Globus pallidus (tissue), 1 donor: Measurements from ENCODE around the gene UST.
"Not testable (repeated sequence)": the region's sequence is repeated elsewhere in the genome, so short reads cannot be mapped to it uniquely, and the experiment has no call there.

ENCODE experiments used
- DNase-seq: peaks from one replicate; pipeline ENCODE4 v3.0.0-alpha.2; 2015; ENCODE audit warnings: low spot score

Gene UST

DNA sequence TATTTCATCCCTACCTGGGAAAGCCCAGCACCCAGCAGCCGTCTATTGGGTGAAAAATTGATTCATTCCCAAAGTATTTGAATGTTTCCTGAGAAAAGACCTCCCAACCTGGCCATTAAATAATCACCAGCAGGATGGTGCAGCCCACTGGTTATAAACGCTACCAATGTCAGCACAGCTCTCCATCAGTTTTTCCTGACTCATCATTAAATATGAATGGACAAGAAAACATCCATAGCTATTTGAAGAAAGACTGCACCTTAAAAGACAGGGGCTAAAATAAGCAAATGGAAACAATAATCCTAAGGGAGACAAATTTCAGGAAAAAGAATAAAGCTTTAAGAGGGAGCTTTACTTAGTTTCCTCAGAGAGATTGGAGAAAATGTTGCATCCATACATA lies 261.9 kb downstream of the UST start:
- no peak for DNase-seq

GRCh38 chr6:149012040-149012545 lies 265.3 kb downstream of the UST start:
- no peak for DNase-seq

GRCh38 chr6:149013586-149014344 lies 266.9 kb downstream of the UST start:
- no peak for DNase-seq

- no peak for DNase-seq
Measured at GRCh38 chr6:149014631-149015534, 268.1 kb downstream of the UST start.

GRCh38 chr6:149015535-149016525 lies 269.0 kb downstream of the UST start:
- peak; percentile 31 for DNase-seq

DNA sequence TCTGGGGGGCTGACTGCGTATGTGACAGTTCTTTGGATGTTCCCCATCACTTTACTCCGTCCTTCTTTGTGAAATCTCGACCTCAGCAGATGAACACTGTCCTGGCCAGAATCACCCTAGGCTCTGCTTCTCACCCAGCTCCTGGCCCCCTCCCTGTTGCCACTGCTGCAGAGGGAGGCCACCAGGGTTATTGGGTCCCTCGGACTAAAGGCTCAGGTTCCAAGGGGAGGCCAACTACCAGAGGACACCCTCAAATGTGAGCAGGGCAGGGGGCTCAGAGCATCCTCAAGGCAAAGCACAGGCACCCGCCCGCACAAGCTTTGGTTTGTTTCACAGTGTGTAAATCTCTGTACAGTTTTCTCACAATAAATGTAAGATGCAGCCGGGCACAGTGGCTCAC lies 269.9 kb downstream of the UST start:
- no peak for DNase-seq

GRCh38 chr6:149020319-149020718 lies 273.5 kb downstream of the UST start:
- DNase-seq, result no peak

DNA sequence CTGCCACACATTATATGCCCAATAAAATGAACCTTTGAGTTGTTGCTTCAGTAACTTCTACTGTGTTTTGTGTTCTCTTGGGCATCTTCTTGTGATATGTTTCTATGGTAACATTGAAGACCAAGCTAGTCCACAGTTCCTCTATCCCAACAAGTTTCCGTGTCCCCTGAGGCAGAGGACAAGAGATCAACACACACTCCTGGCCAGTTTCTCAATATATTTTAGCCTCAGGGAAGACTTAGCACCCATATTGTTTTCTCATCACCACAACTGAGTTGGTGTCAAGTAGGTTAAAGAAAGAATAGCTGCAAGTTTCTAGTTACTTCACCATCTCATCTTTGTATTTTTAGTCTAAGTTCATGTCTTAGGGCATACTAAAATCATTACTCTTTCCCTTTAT lies 277.5 kb downstream of the UST start:
- DNase-seq, result no peak

DNA sequence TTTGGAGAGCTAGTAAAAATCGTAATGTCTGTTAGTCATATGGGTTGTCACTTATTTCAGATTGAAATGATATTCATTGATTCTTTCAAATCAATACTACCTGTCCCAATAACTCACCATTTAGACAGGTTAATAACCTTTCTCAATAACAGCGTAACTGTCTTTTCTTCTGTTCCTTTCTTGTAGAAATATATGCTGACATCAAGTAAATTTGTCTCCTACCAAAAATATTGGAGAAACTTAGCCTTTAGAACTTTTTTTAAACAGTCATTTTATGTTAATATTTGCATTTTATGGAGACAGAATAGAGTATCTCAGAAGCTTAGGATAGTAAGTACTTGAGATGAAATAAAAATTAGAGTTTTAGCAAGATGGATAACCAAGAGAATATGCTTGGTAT lies 278.2 kb downstream of the UST start:
- no peak for DNase-seq

DNA sequence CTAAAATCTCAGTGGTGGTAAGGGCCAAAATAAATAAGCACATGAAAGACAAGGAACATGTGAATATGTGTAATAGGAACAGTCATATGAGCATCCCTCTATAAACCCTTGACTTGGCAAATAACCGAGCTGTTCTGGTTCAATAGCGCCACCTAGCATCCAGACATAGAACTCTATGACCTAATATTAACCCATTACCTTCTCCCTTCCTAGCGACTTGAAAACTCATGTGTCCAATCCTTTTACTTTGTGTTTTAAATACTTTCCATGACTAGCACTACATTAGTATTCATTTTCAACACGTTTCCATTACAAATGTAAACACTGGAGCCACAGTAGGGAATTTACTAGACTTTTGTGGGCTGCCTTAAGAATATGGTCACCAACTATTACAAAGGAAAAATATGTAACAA lies 279.7 kb downstream of the UST start:
- no peak for DNase-seq

DNA sequence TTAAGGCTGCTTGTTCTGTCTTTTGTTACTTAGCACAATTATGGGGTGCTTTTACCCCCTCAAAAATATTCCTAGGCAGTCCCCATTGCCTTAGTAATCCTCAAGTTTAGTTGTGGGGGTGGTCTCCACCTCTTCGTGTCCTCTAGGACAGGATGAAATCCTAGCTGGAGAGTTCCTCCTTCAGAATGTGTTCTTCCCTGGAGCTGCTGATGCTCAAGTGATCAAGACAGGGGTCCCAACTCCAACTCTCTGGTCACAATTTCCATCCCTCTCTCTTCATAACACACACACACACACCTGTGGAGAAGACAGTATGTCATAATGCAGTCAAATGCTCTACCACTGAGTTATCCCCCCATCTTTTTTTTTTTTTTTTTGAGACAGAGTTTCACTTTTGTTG lies 280.7 kb downstream of the UST start:
- DNase-seq, result no peak

DNA sequence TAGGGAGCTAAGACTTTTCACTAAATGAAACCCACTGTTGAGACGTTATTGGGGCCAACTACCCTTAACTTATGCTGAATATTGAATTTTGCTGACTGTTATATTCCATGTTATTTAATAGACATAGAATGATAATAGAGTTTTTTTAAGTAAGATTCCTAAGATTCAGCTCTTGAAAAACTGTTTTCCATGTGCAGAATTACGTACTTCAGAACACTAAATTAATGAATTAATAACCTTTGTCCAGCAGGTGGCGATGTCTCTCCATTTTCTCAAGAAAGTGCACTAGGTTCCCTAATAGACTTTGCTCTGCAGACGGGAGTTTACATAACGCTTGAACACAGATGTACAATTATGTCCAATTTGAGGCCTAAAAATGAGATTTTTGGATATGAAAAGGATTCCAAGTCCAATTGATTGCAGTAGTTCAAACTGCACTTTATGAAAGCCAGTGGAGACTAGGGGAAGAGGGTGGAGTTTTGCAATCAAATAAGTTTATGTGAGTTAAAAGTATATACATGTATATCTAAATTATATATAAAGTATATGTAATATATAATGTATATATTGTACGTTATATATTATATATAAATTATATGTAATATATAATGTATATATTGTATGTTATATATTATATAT lies 282.1 kb downstream of the UST start:
- peak; percentile 86 for DNase-seq

GRCh38 chr6:149031201-149031858 lies 284.5 kb downstream of the UST start:
- DNase-seq, result no peak

- no peak for DNase-seq
Measured at GRCh38 chr6:149031859-149032598, 285.2 kb downstream of the UST start.

GRCh38 chr6:149032599-149033405 lies 286.0 kb downstream of the UST start:
- DNase-seq, result no peak

DNA sequence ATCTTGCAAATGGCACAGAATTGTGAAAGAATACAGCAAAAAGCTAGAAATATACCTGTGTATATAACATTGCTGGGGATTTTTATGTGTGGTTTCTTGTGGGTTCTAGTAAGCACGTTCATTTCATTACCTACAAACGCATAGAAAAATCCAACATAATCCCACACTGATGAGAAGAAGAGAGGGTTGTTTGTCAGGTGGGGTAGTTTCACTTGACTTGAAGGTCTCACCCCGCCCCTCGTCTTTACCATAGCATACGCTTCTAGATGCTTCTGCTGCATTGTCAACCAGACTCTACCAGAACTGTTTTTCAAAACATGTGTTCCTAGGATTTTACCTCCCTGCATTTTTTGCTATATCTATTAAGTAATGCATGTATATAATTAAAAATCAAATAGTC lies 286.6 kb downstream of the UST start:
- no peak for DNase-seq

GRCh38 chr6:149035766-149036165 lies 288.9 kb downstream of the UST start:
- DNase-seq, result no peak

- DNase-seq, result no peak
Measured at GRCh38 chr6:149037051-149037671, 290.3 kb downstream of the UST start.

DNA sequence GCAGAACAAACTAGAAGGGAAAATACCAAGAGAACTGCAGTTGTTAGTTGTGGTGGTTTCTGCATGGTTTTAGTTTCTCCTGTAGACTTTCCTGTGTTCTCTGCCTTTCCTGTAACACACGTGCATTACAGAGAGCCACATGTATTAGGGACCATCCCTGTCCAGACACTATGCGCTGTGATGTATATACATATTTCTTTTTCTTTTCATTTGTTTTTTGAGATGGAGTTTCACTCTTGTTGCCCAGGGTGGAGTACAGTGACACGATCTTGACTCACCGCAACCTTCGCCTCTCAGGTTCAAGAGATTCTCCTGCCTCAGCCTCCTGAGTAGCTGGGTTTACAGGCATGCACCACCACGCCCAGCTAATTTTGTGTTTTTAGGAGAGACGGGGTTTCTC lies 292.2 kb downstream of the UST start:
- DNase-seq, result not testable (repeated sequence)
